Measurements from ENCODE around the gene SND1.

GRCh38 chr7:128030263-128030653 lies 378.3 kb downstream of the SND1 start:
- no peak for TF ChIP-seq ELK1 (IDR thresholded peaks at IDR 0.05; ENCODE audit: low read depth, low read length)
- no peak for TF ChIP-seq LARP7 (IDR thresholded peaks at IDR 0.05)
- no peak for TF ChIP-seq YY1 (IDR thresholded peaks at IDR 0.05; ENCODE audit: low read depth, low read length)
- TF ChIP-seq CTCF (IDR thresholded peaks at IDR 0.05 in 2 of 3, conservative IDR thresholded peaks at IDR 0.05 in 1 of 3; ENCODE audit: control insufficient read depth in 2 of 3, extremely low read depth in 1 of 3, insufficient read depth in 1 of 3, low read depth in 3 of 3, low read length in 3 of 3): no peak
- no peak for TF ChIP-seq E4F1 (IDR thresholded peaks at IDR 0.05; ENCODE audit: borderline replicate concordance, partially characterized antibody)
- TF ChIP-seq SRF (IDR thresholded peaks at IDR 0.05; ENCODE audit: low read depth in 2 of 2, low read length in 2 of 2): no peak
- no peak for TF ChIP-seq EZH2 (IDR thresholded peaks at IDR 0.05; ENCODE audit: borderline replicate concordance, control insufficient read depth, low read depth, low read length)
- no peak for TF ChIP-seq NR2C2 (IDR thresholded peaks at IDR 0.05; ENCODE audit: borderline replicate concordance, control insufficient read depth, insufficient read length, low read depth)
- no peak for TF ChIP-seq CBX5 (IDR thresholded peaks at IDR 0.05; ENCODE audit: low read depth)
- TF ChIP-seq FOS (IDR thresholded peaks at IDR 0.05; ENCODE audit: borderline replicate concordance, extremely low read depth, insufficient read length): no peak

All from GM12878 (cell line).